Glutamatergic neuron (in vitro differentiated cells): ENCODE measurements around the gene GPR183. TPM values are rescaled to one million over a fixed set of nuclear protein-coding genes. Genes with fewer than 3 reads are reported as not detected.

ENCODE experiments used
- DNase-seq: peaks from one replicate; pipeline ENCODE4 v3.0.0; 2022
- H3K27ac Mint-ChIP-seq: one replicate; pipeline ENCODE4 v1.8.0; 2020; ENCODE audit warnings: mild to moderate bottlenecking, mixed read lengths, inconsistent platforms; ENCODE audit not compliant: unreplicated experiment
- H3K27me3 Mint-ChIP-seq: one replicate; pipeline ENCODE4 v1.8.0; 2020; ENCODE audit warnings: mild to moderate bottlenecking, moderate library complexity, mixed read lengths, inconsistent platforms; ENCODE audit not compliant: unreplicated experiment
- H3K36me3 Mint-ChIP-seq: one replicate; pipeline ENCODE4 v1.8.0; 2020; ENCODE audit warnings: mild to moderate bottlenecking, mixed read lengths, inconsistent platforms; ENCODE audit not compliant: unreplicated experiment
- H3K4me1 Mint-ChIP-seq: one replicate; pipeline ENCODE4 v1.8.0; 2020; ENCODE audit warnings: mild to moderate bottlenecking, low read depth, mixed read lengths, inconsistent platforms; ENCODE audit not compliant: unreplicated experiment
- H3K4me3 Mint-ChIP-seq: one replicate; pipeline ENCODE4 v1.8.0; 2020; ENCODE audit warnings: mild to moderate bottlenecking, mixed read lengths, inconsistent platforms; ENCODE audit not compliant: unreplicated experiment
- H3K9me3 Mint-ChIP-seq: one replicate; pipeline ENCODE4 v1.8.0; 2020; ENCODE audit warnings: mild to moderate bottlenecking, moderate library complexity, mixed read lengths, inconsistent platforms; ENCODE audit not compliant: unreplicated experiment
- CTCF ChIP-seq: fragments of 200-600 bp; sonication (generic); IDR thresholded peaks from one replicate; pipeline ENCODE4 v1.5.0; 2021; ENCODE audit not compliant: partially characterized antibody, unreplicated experiment
- total RNA-seq: library from RNA; stranded (reverse); fragmentation: NEBNext Ultra II Directional; extraction: Animal tissue kit (Norgen Biotek cat#: 25700); gene quantifications from one replicate; pipeline ENCODE4 v1.2.1, GENCODE V29; 2021; ENCODE audit not compliant: unreplicated experiment

GPR183 gene
- total RNA-seq, 1 donor from 2014 or later = not detected

GRCh38 chr13:99281811-99282263 lies 25.4 kb downstream of the GPR183 start:
- H3K27me3 Mint-ChIP-seq = no peaks in the 10 kb centered on the region
- TF ChIP-seq CTCF = no peak
- H3K4me3 Mint-ChIP-seq = no peak overlapping the region
- no peak overlapping the region for H3K27ac Mint-ChIP-seq
- no peaks in the 10 kb centered on the region for H3K36me3 Mint-ChIP-seq
- no peaks in the 10 kb centered on the region for H3K9me3 Mint-ChIP-seq
- no peaks in the 10 kb centered on the region for H3K4me1 Mint-ChIP-seq
- no peak for DNase-seq

GRCh38 chr13:99280166-99280565 lies 27.0 kb downstream of the GPR183 start:
- no peak for TF ChIP-seq CTCF
- H3K9me3 Mint-ChIP-seq = no peaks in the 10 kb centered on the region
- DNase-seq = no peak
- H3K36me3 Mint-ChIP-seq = no peaks in the 10 kb centered on the region
- no peaks in the 10 kb centered on the region for H3K4me1 Mint-ChIP-seq
- no peaks in the 10 kb centered on the region for H3K27me3 Mint-ChIP-seq
- H3K4me3 Mint-ChIP-seq = no peak overlapping the region
- no peak overlapping the region for H3K27ac Mint-ChIP-seq

GRCh38 chr13:99279637-99280036 lies 27.6 kb downstream of the GPR183 start:
- Mint-ChIP-seq H3K9me3 (no peaks in the 10 kb centered on the region), H3K36me3 (no peaks in the 10 kb centered on the region), H3K27me3 (no peaks in the 10 kb centered on the region), H3K4me3 (no peak overlapping the region), H3K4me1 (no peaks in the 10 kb centered on the region), H3K27ac (no peak overlapping the region)
- TF ChIP-seq CTCF = no peak
- DNase-seq = no peak

GRCh38 chr13:99278843-99279242 lies 28.4 kb downstream of the GPR183 start:
- no peak for DNase-seq
- Mint-ChIP-seq H3K27ac (no peak overlapping the region), H3K27me3 (no peaks in the 10 kb centered on the region), H3K4me3 (no peak overlapping the region), H3K36me3 (no peaks in the 10 kb centered on the region), H3K4me1 (no peaks in the 10 kb centered on the region), H3K9me3 (no peaks in the 10 kb centered on the region)
- TF ChIP-seq CTCF = no peak

GRCh38 chr13:99278200-99278599 lies 29.0 kb downstream of the GPR183 start:
- Mint-ChIP-seq H3K4me1 (no peaks in the 10 kb centered on the region), H3K36me3 (no peaks in the 10 kb centered on the region), H3K9me3 (no peaks in the 10 kb centered on the region), H3K4me3 (no peak overlapping the region), H3K27ac (no peak overlapping the region), H3K27me3 (peaks cover 1% of the 10 kb centered on the region)
- no peak for DNase-seq
- no peak for TF ChIP-seq CTCF
